DMS 273 treated with DMSO at 0.1 percent for 48 hours (cell line): Measurements from ENCODE around the gene PACRG.
"Not testable (repeated sequence)": the region's sequence is repeated elsewhere in the genome, so short reads cannot be mapped to it uniquely, and the experiment has no call there.

Experiments used
- DNase-seq: peaks from one replicate; lab custom pipeline; 2025; lab: John Stamatoyannopoulos, UW

PACRG gene

DNA sequence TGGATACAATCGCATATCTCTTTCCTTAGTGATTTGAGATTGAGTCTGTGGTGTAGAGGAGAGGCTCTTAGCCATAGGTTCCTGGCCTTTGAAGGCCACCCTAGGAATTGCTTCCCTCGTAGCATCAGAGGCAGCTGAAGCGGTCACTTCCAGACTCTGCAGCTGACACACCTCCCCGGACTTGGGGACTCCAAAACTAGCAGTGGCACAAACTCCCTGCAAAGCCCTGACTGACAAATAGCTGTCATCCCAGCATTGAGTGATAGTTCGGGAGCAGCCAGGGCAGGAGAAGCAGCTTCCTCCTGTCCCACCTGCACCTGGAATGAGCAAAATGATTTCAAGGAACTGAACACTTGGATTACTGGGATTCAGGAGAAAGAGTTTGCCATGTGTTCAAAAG, 586.2 kb downstream of the PACRG start:
- DNase-seq: no peak

DNA sequence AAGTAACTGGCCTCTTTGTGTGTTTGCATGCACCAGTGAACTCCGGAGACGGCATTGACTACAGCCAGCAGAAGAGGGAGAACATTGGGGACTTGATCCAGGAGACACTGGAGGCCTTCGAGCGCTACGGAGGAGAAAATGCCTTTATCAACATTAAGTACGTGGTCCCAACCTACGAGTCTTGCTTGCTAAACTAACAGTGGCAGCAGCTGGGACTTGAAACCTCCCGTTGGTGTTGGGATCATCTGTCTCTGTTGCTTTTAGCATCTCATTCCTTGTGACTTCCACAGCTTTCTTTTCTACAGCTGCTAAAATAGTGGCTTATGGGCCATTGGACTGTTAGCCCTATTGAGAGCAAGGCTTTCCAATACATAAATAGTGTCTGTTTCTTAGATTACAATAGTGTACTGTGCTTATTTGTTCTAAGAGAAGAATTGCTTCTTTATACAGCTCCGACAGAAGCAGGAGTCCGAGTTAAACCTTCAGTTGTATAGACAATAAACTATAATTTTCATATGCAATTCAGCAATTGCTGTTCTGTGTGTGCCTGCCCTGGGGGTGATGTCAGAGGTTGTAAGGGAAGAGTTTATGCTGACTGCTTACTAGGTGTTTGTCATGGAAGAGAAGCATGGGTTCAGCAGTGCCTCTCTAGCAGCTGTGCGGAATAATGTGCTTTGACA, 587.2 kb downstream of the PACRG start:
- DNase-seq: no peak

DNA sequence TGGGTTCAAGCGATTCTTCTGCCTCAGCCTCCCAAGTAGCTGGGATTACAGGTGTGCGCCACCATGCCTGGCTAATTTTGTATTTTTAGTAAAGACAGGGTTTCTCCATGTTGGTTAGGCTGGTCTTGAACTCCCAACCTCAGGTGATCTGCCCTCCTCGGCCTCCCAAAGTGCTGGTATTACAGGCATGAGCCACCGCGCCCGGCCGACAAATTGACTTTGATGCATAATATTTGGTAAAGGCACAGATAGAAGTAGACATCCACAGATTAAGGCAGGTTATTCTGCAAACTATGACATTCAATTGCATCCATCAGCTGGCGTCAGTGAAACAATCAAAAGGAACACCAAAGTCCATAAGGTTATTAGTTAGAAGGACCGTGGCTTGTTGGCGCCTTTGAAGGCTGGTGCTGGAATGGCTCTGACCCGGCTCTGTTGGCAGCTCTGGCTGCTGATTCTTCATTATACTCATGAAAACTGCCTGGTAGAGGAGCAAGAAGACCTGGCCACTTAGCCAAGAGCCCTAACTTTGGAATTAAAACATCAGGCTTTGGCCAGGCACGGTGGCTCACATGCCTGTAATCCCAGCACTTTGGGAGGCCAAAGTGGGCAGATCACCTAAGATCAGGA, 589.2 kb downstream of the PACRG start:
- DNase-seq: not testable (repeated sequence)

DNA sequence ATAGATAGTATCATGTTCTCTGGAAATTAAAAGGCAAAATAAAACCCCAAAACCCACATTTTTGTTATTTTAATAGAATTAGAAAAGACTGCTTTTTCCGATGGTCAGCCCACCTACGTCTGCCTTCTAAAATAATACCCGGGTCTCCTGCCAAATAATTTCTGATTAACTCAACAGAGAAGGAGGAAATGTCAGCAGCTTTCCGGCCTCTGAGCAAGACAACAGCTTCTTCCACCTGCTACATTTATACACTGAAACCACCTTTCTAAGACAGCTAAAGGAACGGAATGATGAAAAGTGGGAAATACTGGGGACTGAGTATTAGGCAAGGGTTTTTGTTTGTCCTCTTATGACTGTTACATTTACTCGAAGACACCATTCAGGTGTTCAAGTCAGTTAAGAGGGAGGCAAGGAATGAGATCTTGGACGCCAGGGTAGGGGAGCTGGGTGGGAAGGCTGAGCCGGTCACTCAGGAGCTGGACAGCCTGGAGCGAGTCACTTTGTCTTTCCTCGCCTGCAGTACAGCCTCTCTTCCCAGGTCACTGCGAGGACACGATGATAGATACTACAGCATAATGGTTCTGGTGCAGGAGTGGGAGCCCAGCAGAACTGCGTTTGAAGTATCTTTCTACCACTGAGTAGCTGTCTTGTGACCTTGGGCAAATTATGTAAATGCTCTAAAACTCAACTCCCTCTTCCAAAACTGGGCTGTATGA, 590.5 kb downstream of the PACRG start:
- DNase-seq: no peak

DNA sequence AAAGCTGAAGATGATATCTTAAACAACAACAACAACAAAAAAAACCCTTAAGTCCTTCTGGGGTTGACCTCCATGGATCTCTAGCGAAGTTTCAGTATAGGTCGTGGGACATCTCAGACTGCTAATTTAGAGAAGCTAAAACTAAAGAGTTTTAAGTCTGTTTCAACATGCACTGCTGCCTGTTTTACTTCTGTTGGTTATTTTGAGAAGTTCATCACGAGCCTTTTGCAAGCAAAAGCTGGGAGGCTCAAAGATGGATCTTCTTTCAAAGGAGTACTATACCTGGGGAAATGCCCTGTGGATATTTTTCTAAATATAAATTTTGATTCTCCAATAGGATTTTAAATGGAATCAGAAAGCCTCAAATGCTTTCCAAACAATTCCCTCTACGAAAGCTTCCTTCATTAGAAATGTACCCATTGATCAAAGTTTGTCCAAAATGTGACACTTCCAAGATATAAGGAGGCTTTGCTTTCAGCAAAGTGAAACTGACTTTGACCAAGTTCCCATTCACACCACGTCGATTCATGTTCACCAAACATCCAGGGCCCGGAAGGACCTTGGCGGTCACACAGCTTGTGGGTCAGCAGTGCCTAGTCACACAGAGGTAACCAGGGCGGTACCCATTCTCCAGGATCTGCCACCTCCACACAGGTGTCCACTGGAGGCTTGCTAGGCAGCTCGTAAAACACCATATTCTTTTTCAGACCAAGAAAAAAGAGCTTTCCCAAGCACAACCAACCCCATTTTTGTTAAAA, 592.0 kb downstream of the PACRG start:
- DNase-seq: no peak

DNA sequence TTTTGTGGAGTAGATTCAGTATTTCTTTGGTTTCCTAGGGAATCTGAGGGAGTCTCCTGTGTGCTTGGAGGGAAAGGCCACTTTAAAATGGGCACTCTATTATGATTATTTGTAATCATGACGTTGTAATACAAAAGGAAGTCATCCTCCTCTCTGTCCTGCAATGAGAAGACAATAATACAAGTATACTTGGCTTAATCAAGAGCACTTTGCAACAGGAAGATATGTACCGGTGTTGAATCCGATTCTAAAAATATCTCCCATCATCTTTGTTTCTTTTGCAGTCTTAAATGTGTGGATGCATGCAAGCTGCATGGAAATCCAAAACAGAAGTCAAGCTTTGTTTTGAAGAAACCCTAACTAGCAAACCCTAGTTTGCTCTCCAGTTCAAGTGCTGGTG, 592.6 kb downstream of the PACRG start:
- DNase-seq: no peak

DNA sequence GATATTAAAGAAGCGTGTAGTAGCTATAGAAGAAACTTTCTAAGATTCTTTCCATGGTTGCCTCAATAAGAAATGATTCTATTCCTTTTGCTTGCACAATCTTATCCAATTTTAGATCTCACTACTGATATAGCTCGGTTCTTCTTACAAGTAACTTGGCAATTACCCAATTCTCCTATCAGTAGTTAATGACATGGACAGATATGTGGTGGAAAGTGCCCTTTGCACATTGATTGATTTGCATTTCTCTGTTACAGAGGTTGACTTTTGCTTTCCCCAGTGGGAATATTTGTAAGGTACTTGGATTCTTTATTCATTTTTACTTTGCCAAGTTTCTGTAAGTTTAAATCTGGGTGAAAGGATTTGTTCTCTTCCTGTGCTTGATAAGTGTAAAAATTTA, 593.0 kb downstream of the PACRG start:
- DNase-seq: no peak

DNA sequence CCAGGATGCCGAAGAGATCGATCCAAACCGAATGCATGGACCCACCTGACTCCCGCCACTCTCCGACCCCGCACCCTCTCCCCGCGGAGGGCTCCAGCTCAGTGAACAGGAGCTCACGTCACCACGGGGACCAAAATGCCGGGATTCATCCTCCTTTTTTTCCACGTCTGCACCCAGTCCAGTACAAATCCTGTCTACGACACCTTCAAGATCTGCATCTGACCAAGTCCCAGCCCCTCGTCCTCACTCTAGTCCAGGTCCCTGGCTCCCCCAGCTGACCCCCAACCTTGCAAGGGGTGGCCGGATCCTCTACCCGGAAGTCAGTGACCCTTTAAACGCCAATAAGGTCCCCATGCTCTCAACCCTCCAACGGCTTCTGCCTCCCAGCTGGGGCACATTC, 593.9 kb downstream of the PACRG start:
- DNase-seq: no peak

DNA sequence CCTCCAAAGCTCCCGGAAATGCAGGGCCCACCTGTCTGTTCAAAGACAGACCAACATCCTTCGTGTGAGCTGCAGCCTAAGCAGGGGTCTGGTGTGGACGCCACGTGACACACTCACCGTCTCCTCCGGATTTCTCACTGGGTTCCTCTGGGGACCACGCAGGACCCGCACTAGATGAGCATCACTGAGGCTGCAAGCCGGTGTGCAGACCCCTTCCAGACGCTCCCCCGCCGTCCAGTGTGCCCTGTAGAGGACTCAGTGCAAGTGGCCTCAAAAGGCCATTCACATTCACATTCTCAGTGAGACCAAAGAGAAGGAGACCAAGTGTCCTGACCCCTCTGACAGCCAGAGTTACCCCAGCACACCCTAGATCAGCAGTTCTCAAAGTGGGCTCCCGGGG, 595.5 kb downstream of the PACRG start:
- DNase-seq: no peak

DNA sequence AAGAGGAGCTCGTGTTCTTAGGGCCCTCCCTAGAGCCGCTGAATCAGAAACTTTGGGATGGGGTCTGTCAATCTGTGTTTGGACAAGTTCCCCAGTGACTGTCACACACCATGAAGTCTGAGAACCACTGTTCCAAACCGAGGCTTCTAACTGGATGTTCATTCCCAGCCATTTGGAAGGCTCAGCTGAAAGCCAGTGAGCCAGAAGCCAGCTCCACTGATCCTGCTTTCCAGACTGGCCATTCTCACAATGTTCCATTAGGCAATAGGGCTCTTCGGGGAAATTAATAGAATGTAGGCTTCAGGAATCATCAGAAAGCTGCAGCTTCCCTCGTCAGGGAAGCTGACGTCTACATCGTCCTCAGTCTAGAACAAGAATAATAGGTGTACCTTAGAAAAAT, 595.9 kb downstream of the PACRG start:
- DNase-seq: no peak

DNA sequence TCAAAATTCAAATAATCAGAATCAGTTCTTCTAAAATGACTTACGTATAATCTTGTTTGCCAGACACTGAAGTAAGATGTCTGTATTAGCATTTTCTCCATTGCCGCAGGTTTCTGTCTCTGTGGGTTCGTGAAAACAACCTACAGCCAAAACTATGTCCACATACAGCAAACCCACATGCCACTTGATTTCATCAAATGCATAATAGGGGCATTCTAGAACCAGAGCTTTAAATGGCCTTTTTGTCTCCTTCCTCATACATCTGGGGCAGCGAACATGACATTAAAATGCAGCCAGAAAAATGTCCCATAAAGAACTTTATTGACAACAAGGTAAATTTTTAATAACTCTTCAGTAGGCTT, 596.5 kb downstream of the PACRG start:
- no peak for DNase-seq

DNA sequence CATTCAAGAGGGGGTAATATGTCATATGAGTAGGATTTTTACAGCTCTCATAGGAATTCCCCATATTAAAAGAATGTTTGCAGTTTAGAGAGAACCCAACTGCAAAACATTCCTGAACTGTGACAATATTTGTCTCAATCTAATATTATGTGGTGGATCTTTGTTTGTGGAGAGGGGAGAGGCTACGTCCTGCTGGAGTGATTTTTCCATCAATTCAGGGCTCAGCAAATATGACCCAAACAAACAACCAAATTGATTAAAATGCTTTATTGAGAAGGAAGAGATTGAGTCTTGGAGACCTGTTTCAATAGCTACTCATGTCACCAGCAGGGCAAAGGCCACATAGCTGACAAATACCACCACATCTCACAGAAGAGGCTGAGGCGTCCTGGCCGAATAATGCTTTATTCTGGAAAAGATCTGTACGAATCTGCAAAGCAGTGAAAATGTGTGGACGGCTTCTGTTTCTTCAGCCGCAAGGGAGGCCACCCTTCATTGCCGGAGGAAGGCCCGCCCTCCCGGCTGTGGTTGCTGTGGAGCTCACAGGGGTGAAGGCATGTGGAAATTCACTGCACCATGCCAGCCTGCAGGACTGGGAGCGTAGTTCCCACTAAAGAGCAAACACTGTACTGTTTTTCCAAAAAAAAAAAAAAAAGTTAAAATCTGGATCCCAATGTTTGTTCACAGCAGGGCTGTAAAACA, 597.1 kb downstream of the PACRG start:
- DNase-seq: no peak

DNA sequence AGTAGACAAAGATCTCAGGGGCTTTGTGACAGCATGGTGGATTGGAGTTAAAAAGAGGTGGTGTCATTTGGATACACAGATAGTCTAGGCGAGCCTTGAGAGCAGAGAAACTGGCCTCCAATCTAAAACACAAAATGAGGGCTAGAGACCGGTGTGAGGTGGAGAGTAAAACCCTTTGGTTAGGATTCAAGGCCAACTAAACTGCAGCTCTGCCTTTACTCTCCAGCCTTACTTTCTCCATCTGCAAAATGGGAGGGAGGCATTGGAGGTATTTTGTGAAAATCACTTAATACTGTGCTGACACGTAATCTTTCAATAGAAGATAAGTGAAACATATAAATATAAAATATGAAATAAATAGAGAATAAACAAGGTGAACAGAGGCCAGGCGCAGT, 597.6 kb downstream of the PACRG start:
- DNase-seq: no peak

DNA sequence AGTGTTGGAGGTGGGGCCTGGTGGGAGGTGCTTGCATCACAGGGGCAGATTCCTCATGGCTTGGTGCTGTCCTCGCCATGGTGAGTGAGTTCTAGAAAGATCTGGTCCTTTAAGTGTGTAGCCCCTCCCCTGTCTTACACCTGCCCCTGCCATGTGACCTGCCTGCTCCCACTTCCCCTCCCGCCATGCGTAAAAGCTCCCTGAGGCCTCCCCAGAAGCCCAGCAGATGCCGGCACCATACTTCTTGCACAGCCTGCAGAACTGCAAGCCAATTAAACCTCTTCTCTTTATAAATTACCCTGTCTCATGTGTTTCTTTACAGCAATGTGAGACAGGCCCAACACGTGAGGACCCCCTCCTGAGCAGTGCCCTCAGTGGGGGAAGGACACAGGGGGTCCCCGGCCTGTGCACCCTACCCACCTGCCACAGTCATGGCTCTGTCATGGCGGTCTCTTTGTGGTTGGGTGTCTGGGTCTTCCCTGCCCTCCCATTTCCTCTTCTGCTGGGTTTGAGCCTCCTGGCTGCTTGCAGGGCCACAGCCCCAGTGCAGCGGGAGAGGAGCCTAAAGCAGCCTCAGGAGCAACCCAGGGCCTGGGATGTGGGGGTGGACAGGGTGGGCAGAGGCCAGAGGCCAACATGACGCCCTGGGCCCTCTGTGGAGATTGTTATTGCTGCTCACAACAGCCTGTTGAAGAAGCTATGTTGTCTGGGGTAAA, 599.5 kb downstream of the PACRG start:
- DNase-seq: no peak

DNA sequence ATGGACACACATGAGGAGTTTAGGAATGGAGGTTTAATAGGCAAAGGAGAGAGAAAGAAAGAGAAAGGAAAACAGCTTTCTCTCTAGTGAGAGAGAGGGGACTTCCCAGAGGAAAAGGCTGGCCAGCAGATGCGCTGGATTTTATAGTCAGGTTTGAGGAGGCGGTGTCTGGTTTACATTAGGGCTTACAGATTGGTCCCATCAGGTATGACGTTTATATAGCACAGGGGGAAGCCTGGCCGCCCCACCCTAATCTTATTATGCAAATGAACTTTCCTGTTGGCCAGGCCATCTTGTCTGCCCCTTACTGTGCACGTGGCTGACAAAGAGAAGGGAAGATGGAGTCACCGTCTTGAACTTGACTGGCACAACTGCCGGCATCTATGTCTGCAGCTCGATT, 600.1 kb downstream of the PACRG start:
- DNase-seq: no peak

DNA sequence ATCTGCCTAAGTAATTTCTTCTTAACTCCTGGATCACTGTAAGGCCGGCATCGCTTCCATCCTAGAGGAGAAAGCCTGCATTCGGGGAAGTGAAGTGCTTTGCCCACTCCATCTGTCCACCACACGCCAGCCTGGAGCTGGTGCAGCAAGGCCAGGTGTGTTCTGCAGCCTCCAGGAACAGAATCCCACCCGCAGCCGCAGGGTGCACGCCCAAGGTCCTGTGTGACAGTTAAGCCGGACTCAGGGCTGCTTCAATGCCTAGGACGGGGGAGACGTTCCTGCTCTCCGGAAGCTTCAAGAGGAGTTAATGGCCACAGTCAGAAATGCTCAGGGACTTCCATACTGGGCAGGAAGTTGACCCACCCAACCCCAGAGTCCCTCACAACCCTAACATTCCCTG, 600.6 kb downstream of the PACRG start:
- DNase-seq: no peak

DNA sequence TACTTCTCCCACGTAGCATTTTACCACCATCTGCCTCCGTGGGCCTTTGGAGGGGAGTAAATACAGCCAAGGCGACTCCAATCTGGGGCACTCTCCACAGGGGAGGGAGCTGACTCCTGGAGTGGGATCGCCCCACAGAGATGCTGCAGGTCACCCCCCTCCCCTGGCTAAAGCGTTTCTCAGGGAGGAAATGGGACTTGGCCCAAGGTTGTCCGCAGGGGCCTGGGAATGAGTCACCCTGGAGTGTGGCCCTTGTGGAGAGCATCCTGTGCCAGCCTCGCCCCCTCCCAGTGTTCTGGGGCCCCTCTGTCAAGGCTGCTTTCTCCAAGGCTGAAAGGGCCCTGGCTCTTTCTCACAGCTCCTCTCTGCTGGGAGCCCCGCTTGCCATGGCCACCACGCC, 602.2 kb downstream of the PACRG start:
- DNase-seq: no peak

DNA sequence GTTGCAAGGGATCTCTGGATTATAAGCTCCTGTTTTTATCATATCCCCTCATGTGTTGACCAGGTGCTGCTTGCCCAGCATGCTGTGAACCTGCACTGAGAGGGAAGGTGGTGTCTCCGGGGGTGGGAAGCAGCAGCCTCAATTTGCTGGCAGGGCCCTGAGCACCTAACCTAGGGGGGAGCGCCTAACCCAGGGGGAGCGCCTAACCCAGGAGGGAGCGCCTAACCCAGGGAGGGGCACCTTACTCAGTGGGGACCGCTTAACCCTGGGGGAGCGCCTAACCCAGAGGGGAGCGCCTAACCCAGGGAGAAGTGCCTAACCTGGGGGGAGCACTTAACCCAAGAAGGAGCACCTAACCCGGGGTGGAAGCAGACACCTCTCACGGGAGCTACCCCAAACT, 603.5 kb downstream of the PACRG start:
- DNase-seq: no peak

DNA sequence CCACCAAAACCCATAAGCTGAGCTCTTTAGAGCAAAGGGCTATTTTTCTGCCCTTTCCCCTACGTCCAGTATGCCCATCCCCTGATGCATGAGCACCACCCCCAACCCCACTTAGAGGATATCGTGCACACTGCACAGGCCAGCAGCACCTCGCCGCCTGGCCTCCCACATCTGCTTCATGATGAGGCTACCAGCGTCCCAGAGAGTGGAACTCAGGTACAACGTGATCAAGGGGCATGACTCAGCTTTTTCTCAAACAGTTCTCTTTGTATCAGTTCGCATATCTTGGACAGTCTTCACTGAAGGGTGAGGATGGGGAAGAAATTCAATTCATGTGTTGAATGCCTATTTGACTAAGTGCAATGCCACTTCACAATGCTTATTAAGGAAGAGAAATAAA, 604.8 kb downstream of the PACRG start:
- no peak for DNase-seq

DNA sequence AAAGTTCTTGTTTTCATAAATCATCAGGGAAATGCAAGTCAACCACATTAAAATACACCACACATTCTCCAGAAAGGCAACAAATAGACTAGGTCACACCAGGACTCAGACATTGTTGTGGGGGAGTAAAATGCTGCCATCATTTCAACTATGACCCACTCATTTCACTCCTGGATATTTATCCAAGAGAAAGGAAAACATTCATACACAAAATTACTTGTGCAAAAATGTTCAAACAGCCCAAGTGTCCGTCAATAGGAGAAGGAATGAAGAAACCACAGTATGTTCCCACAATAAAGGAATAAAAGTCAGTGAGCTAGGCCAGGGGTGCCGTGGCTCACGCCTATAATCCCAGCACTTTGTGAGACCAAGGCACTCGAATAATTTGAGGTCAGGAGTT, 605.3 kb downstream of the PACRG start:
- DNase-seq: no peak
